Fibroblast of lung (primary cell): ENCODE measurements around the gene NDUFS5. TPM values are rescaled to one million over a fixed set of nuclear protein-coding genes. Genes with fewer than 3 reads are reported as not detected.
"Not testable (repeated sequence)": the region's sequence is repeated elsewhere in the genome, so short reads cannot be mapped to it uniquely, and the experiment has no call there.

ENCODE experiments used
- DNase-seq, 2 donors: peaks; one replicate each; pipeline versions ENCODE4 v3.0.0 to v3.0.0-alpha.2; 2010; ENCODE audit warnings: low read depth in 2 of 2
- H2AFZ ChIP-seq: 2 replicates; pipeline ENCODE4 v1.5.1; 2012; ENCODE audit warnings: low read length, control low read depth, inconsistent platforms
- H3K27ac ChIP-seq: 2 replicates; pipeline ENCODE4 v1.5.1; 2011; ENCODE audit warnings: low read length, control low read depth; ENCODE audit not compliant: insufficient read depth
- H3K27me3 ChIP-seq: 2 replicates; pipeline ENCODE4 v1.5.1; 2011; ENCODE audit warnings: mild to moderate bottlenecking, low read length; ENCODE audit not compliant: control insufficient read depth, insufficient read depth
- H3K36me3 ChIP-seq: 2 replicates; pipeline ENCODE4 v1.5.1; 2011; ENCODE audit warnings: low read length; ENCODE audit not compliant: control insufficient read depth, insufficient read depth
- H3K4me1 ChIP-seq: 2 replicates; pipeline ENCODE4 v1.5.1; 2011; ENCODE audit warnings: low read length; ENCODE audit not compliant: control insufficient read depth, insufficient read depth; ENCODE audit errors: extremely low read depth
- H3K4me2 ChIP-seq: 2 replicates; pipeline ENCODE4 v1.5.1; 2011; ENCODE audit warnings: low read length, control low read depth; ENCODE audit not compliant: insufficient read depth; ENCODE audit errors: extremely low read depth
- H3K4me3 ChIP-seq, 4 experiments: fragments of 200-600 bp in 1 of 4; sonication (generic) in 1 of 4; replicated peaks in 1 of 4; 2 replicates each; pipeline ENCODE4 v1.5.1; 2011 to 2016; ENCODE audit warnings: low read length in 4 of 4, low read depth in 3 of 4, mild to moderate bottlenecking in 3 of 4, control low read depth in 2 of 4, inconsistent platforms in 1 of 4, mixed read lengths in 1 of 4; ENCODE audit not compliant: insufficient read depth in 1 of 4; ENCODE audit errors: control extremely low read depth in 1 of 4
- H3K79me2 ChIP-seq: 2 replicates; pipeline ENCODE4 v1.5.1; 2012; ENCODE audit warnings: mild to moderate bottlenecking, low read length, inconsistent platforms; ENCODE audit not compliant: control insufficient read depth, insufficient read depth
- H3K9ac ChIP-seq: 2 replicates; pipeline ENCODE4 v1.5.1; 2011; ENCODE audit warnings: mild to moderate bottlenecking, low read length, control low read depth; ENCODE audit not compliant: insufficient read depth
- H3K9me3 ChIP-seq: 2 replicates; pipeline ENCODE4 v1.5.1; 2012; ENCODE audit warnings: low read depth, low read length; ENCODE audit not compliant: control insufficient read depth, insufficient read depth
- H4K20me1 ChIP-seq: 2 replicates; pipeline ENCODE4 v1.5.1; 2011; ENCODE audit warnings: low read length; ENCODE audit not compliant: control insufficient read depth, insufficient read depth; ENCODE audit errors: extremely low read depth
- EZH2 ChIP-seq: IDR thresholded peaks from 2 replicates; pipeline ENCODE4 v1.5.1; 2012; ENCODE audit warnings: low read length, control low read depth, mild to moderate bottlenecking; ENCODE audit errors: missing control alignments
- polyA plus RNA-seq, 2 donors: library from polyadenylated mRNA; depleted of rRNA in 1 of 2; stranded (reverse) in 1 of 2; unstranded in 1 of 2; fragments of >200 nt; gene quantifications; 2 replicates each; pipeline ENCODE4 v1.2.1, GENCODE V29; 2011 to 2012; ENCODE audit warnings: missing spikeins in 1 of 2
- total RNA-seq: library from RNA; depleted of rRNA; stranded (reverse); fragments of >200 nt; gene quantifications from 2 replicates; pipeline ENCODE4 v1.2.1, GENCODE V29; 2014
- TF ChIP-seq, protein P1 (sequence below), 2 donors: IDR thresholded peaks in 1 of 2; conservative IDR thresholded peaks in 1 of 2; 1 replicate in 1 of 2; 2 replicates in 1 of 2; pipeline ENCODE4 v1.5.1; 2011 to 2012; ENCODE audit warnings: low read length in 2 of 2, control low read depth in 1 of 2, inconsistent platforms in 1 of 2, low read depth in 1 of 2, mild to moderate bottlenecking in 1 of 2

NDUFS5 gene
- total and polyA plus RNA-seq, 2 donors (not counting 1 experiment from before 2014, with no cell fraction given), result 501 to 572 TPM

DNA sequence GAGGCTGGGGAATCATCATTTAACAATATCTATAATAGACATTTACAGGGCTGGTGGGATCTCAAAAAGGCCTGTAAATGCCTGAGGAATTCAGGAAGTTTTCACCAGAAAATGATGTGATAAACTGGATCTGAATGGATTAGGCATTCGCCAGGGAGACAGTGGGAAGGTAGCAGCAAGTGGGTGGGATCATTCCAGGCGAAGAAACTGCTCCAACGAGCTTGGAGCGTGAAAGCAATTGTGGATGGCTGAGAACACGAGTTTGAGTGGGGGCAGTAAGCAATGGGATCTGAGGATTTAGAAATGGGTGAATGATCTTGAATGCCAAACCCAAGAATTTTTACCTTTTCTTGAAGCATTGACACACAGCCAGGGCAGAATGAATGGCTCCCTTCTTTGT lies 8.9 kb upstream of the NDUFS5 start:
- H3K27ac ChIP-seq, result no peak overlapping the region
- no peak for TF ChIP-seq EZH2
- TF ChIP-seq, protein P1, sequence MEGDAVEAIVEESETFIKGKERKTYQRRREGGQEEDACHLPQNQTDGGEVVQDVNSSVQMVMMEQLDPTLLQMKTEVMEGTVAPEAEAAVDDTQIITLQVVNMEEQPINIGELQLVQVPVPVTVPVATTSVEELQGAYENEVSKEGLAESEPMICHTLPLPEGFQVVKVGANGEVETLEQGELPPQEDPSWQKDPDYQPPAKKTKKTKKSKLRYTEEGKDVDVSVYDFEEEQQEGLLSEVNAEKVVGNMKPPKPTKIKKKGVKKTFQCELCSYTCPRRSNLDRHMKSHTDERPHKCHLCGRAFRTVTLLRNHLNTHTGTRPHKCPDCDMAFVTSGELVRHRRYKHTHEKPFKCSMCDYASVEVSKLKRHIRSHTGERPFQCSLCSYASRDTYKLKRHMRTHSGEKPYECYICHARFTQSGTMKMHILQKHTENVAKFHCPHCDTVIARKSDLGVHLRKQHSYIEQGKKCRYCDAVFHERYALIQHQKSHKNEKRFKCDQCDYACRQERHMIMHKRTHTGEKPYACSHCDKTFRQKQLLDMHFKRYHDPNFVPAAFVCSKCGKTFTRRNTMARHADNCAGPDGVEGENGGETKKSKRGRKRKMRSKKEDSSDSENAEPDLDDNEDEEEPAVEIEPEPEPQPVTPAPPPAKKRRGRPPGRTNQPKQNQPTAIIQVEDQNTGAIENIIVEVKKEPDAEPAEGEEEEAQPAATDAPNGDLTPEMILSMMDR (conservative IDR thresholded peaks at IDR 0.05 in 1 of 2, IDR thresholded peaks at IDR 0.05 in 1 of 2; ENCODE audit: low read depth in 1 of 2, low read length in 2 of 2), result no peak
- no peak overlapping the region for H3K4me2 ChIP-seq
- no peaks in the 10 kb centered on the region for H3K79me2 ChIP-seq
- H3K4me1 ChIP-seq, result no peaks in the 10 kb centered on the region
- DNase-seq, result no peak
- no peak overlapping the region for H3K4me3 ChIP-seq
- H3K36me3 ChIP-seq, result no peaks in the 10 kb centered on the region
- H2AFZ ChIP-seq, result no peak overlapping the region
- H4K20me1 ChIP-seq, result no peaks in the 10 kb centered on the region
- no peaks in the 10 kb centered on the region for H3K9me3 ChIP-seq
- H3K9ac ChIP-seq, result no peak overlapping the region
- no peaks in the 10 kb centered on the region for H3K27me3 ChIP-seq

DNA sequence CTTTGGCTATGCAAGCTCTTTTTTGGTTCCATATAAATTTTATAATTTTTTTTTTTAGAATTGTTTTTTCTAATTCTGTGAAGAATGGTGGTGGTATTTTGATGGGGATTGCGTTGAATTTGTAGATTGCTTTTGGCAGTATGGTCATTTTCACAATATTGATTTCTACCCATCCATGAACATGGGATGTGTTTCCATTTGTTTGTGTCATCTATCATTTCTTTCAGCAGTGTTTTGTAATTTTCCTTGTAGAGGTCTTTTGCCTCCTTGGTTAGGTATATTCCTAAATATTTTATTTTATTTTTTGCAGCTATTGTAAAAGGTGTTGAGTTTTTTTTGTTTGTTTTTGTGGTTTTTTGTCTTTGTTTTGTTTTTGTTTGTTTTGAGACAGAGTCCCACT lies 5.7 kb upstream of the NDUFS5 start:
- not testable (repeated sequence) for H3K36me3 ChIP-seq, H3K4me1 ChIP-seq, H3K4me3 ChIP-seq, H3K27ac ChIP-seq, H3K27me3 ChIP-seq, H3K9me3 ChIP-seq, H3K4me2 ChIP-seq, DNase-seq, H3K79me2 ChIP-seq, H3K9ac ChIP-seq, H4K20me1 ChIP-seq, H2AFZ ChIP-seq

DNA sequence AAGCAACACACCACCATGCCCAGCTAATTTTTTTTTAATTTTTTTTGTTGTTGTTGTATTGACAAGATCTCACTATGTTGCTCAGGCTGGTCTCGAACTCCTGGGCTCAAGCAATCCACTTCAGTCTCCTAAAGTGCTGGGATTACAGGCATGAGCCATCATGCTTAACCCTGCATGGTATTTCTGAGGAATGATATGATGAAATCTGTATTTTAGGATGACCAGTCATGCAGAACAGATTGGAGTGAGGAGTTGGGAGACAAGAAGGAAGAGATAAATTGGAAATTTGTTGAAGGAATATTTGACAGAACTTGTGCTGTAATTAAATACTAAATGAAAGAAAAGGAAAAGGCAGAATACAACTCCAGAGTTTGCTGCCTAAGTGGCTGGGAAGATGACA lies 4.7 kb upstream of the NDUFS5 start:
- Histone ChIP-seq H3K4me1 (peaks cover 2% of the 10 kb centered on the region), H3K9ac (no peak overlapping the region), H3K36me3 (no peaks in the 10 kb centered on the region), H3K27ac (no peak overlapping the region), H3K27me3 (no peaks in the 10 kb centered on the region), H2AFZ (no peak overlapping the region), H3K4me3 (no peak overlapping the region), H3K4me2 (no peak overlapping the region), H3K9me3 (no peaks in the 10 kb centered on the region), H4K20me1 (no peaks in the 10 kb centered on the region), H3K79me2 (no peaks in the 10 kb centered on the region)
- no peak for DNase-seq
- no peak for TF ChIP-seq EZH2
- TF ChIP-seq, protein P1 (conservative IDR thresholded peaks at IDR 0.05 in 1 of 2, IDR thresholded peaks at IDR 0.05 in 1 of 2; ENCODE audit: low read depth in 1 of 2, low read length in 2 of 2), result no peak
